Measurements from ENCODE around the gene TNPO2.
"Not testable (repeated sequence)": the region's sequence is repeated elsewhere in the genome, so short reads cannot be mapped to it uniquely, and the experiment has no call there.

TNPO2 gene

GRCh38 chr19:12680034-12680433 lies 43.7 kb downstream of the TNPO2 start:
- peaks cover 17 to 49% of the 10 kb centered on the region in 2 experiments; a peak in 2 of 3 replicates for H3K36me3 ChIP-seq (ENCODE audit: control insufficient read depth in 2 of 2, insufficient read depth in 1 of 2, low read length in 2 of 2)
- no peak overlapping the region for H3K4me3 ChIP-seq (ENCODE audit: low read depth, low read length)
- H3K4me1 ChIP-seq (ENCODE audit: control insufficient read depth, insufficient read depth, low read length): no peaks in the 10 kb centered on the region
- no peak overlapping the region for H3K27ac ChIP-seq (ENCODE audit: extremely low read depth, low read depth, low read length)
- no peaks in the 10 kb centered on the region for H3K9me3 ChIP-seq (ENCODE audit: control insufficient read depth, insufficient read depth, low read depth, low read length)
- CTCF ChIA-PET: interaction anchor here (0.6 to 3.0 kb wide), 4 partner anchors 8 to 198 kb away, joined by 3 to 17 read pairs (median 4); a partner anchor contains a TSS
- POLR2A ChIA-PET: interaction anchor here (0.5 to 2.1 kb wide), 4 partner anchors 17 to 112 kb away, joined by 3 to 14 read pairs (median 10); partner anchors contain the start of genes FBXW9 and JUNB
- TF ChIP-seq ZNF366 (tag by site-specific recombination; conservative IDR thresholded peaks at IDR 0.05): no peak
- no peak for TF ChIP-seq ZNF768 (tag by site-specific recombination; IDR thresholded peaks at IDR 0.05)
- no peak for TF ChIP-seq ZNF146 (tag by site-specific recombination; IDR thresholded peaks at IDR 0.05)
- no peak for TF ChIP-seq SALL2 (tag by site-specific recombination; IDR thresholded peaks at IDR 0.05; ENCODE audit: borderline replicate concordance)
- TF ChIP-seq, protein P1, sequence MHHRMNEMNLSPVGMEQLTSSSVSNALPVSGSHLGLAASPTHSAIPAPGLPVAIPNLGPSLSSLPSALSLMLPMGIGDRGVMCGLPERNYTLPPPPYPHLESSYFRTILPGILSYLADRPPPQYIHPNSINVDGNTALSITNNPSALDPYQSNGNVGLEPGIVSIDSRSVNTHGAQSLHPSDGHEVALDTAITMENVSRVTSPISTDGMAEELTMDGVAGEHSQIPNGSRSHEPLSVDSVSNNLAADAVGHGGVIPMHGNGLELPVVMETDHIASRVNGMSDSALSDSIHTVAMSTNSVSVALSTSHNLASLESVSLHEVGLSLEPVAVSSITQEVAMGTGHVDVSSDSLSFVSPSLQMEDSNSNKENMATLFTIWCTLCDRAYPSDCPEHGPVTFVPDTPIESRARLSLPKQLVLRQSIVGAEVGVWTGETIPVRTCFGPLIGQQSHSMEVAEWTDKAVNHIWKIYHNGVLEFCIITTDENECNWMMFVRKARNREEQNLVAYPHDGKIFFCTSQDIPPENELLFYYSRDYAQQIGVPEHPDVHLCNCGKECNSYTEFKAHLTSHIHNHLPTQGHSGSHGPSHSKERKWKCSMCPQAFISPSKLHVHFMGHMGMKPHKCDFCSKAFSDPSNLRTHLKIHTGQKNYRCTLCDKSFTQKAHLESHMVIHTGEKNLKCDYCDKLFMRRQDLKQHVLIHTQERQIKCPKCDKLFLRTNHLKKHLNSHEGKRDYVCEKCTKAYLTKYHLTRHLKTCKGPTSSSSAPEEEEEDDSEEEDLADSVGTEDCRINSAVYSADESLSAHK (tag by site-specific recombination; IDR thresholded peaks at IDR 0.05): no peak
- TF ChIP-seq PRDM1 (tag by site-specific recombination; IDR thresholded peaks at IDR 0.05): no peak
- no peak for TF ChIP-seq ZNF37A (tag by site-specific recombination; IDR thresholded peaks at IDR 0.05)
- no peak for TF ChIP-seq ZNF202 (tag by site-specific recombination; IDR thresholded peaks at IDR 0.05; ENCODE audit: borderline replicate concordance)
- no peak for TF ChIP-seq HOXD13 (CRISPR knock-in tag; IDR thresholded peaks at IDR 0.05; ENCODE audit: borderline replicate concordance)
- TF ChIP-seq WT1 (tag by site-specific recombination; IDR thresholded peaks at IDR 0.05): no peak
- TF ChIP-seq EGR2 (tag by site-specific recombination; IDR thresholded peaks at IDR 0.05; ENCODE audit: low read depth): no peak
- TF ChIP-seq ZNF529 (tag by site-specific recombination; IDR thresholded peaks at IDR 0.05; ENCODE audit: insufficient replicate concordance): no peak
- TF ChIP-seq, protein P2, sequence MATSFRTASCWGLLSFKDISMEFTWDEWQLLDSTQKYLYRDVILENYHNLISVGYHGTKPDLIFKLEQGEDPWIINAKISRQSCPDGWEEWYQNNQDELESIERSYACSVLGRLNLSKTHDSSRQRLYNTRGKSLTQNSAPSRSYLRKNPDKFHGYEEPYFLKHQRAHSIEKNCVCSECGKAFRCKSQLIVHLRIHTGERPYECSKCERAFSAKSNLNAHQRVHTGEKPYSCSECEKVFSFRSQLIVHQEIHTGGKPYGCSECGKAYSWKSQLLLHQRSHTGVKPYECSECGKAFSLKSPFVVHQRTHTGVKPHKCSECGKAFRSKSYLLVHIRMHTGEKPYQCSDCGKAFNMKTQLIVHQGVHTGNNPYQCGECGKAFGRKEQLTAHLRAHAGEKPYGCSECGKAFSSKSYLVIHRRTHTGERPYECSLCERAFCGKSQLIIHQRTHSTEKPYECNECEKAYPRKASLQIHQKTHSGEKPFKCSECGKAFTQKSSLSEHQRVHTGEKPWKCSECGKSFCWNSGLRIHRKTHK (tag by site-specific recombination; IDR thresholded peaks at IDR 0.05): no peak
- no peak for TF ChIP-seq ZBTB10 (tag by site-specific recombination; IDR thresholded peaks at IDR 0.05)
- TF ChIP-seq, protein P3, sequence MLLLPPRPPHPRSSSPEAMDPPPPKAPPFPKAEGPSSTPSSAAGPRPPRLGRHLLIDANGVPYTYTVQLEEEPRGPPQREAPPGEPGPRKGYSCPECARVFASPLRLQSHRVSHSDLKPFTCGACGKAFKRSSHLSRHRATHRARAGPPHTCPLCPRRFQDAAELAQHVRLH (tag by site-specific recombination; IDR thresholded peaks at IDR 0.05): no peak
- no peak for TF ChIP-seq ZNF138 (tag by site-specific recombination; IDR thresholded peaks at IDR 0.05; ENCODE audit: borderline replicate concordance)
- no peak for TF ChIP-seq ZNF133 (tag by site-specific recombination; IDR thresholded peaks at IDR 0.05)

DNA sequence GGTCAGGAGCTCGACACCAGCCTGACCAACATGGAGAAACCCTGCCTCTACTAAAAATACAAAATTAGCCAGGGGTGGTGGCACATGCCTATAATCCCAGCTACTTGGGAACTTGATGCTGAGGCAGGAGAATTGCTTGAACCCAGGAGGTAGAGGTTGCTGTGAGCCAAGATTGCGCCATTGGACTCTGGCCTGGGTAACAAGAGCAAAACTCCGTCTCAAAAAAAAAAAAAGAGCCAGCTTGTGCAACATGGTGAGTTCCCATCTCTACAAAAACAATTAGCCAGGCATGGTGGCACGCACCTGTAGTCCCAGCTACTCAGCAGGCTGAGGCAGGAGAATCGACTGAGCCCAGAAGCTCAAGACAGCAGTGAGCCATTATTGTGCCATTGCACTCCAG lies 45.7 kb downstream of the TNPO2 start:
- not testable (repeated sequence) for H3K9me3 ChIP-seq (ENCODE audit: control insufficient read depth, insufficient read depth, low read depth, low read length); H3K4me1 ChIP-seq (ENCODE audit: control insufficient read depth, insufficient read depth, low read length); H3K4me3 ChIP-seq (ENCODE audit: low read depth, low read length); H3K27ac ChIP-seq (ENCODE audit: extremely low read depth, low read depth, low read length)
- ChIA-PET CTCF (interaction anchor here (0.6 to 1.5 kb wide), 2 partner anchors 139 to 169 kb away, joined by 5 read pairs; no protein-coding TSS in a partner anchor), POLR2A (interaction anchor here (0.6 to 2.0 kb wide), 7 partner anchors 9 to 527 kb away, joined by 3 to 6 read pairs (median 4); partner anchors contain the start of genes DNASE2, MAN2B1 and WDR83)
- H3K36me3 ChIP-seq (ENCODE audit: control insufficient read depth in 2 of 2, insufficient read depth in 1 of 2, low read length in 2 of 2): peaks cover 28 to 64% of the 10 kb centered on the region in 2 experiments; a peak in 2 of 3 replicates
